Skeletal muscle tissue (tissue), 4 donors: Measurements from ENCODE around the gene CAAP1. TPM values are rescaled to one million over a fixed set of nuclear protein-coding genes. Genes with fewer than 3 reads are reported as not detected.
A peak's percentile ranks its signal among the peaks of the same experiment; 100 is the strongest.

Source experiments
- H3K27ac ChIP-seq: one replicate; pipeline ENCODE4 v1.7.0; 2013; ENCODE audit warnings: mild to moderate bottlenecking, low read depth, low read length, inconsistent platforms
- H3K27me3 ChIP-seq, 3 donors: one replicate each; pipeline ENCODE4 v1.7.0; 2013; ENCODE audit warnings: low read length in 3 of 3; ENCODE audit not compliant: control insufficient read depth in 3 of 3, insufficient read depth in 3 of 3
- H3K36me3 ChIP-seq, 3 donors: one replicate each; pipeline ENCODE4 v1.7.0; 2013; ENCODE audit warnings: low read length in 3 of 3; ENCODE audit not compliant: control insufficient read depth in 3 of 3, insufficient read depth in 3 of 3
- H3K4me1 ChIP-seq, 3 donors: one replicate each; pipeline ENCODE4 v1.7.0; 2013; ENCODE audit warnings: low read length in 3 of 3, mild to moderate bottlenecking in 3 of 3; ENCODE audit not compliant: control insufficient read depth in 3 of 3, insufficient read depth in 3 of 3
- H3K4me3 ChIP-seq, 3 donors: one replicate each; pipeline ENCODE4 v1.7.0; 2013; ENCODE audit warnings: low read length in 3 of 3
- H3K9ac ChIP-seq, 3 donors: one replicate each; pipeline ENCODE4 v1.7.0; 2013; ENCODE audit warnings: low read length in 3 of 3, mild to moderate bottlenecking in 3 of 3, moderate library complexity in 2 of 3, low read depth in 1 of 3
- H3K9me3 ChIP-seq, 3 donors: one replicate each; pipeline ENCODE4 v1.7.0; 2013; ENCODE audit warnings: low read length in 3 of 3; ENCODE audit not compliant: control insufficient read depth in 3 of 3
- total RNA-seq: library from RNA; depleted of rRNA; stranded (reverse); fragments of >200 nt; gene quantifications from one replicate; pipeline ENCODE4 v1.2.3, GENCODE V29; 2014
- donor health status: Osteomylitis.

The CAAP1 gene, protein sequence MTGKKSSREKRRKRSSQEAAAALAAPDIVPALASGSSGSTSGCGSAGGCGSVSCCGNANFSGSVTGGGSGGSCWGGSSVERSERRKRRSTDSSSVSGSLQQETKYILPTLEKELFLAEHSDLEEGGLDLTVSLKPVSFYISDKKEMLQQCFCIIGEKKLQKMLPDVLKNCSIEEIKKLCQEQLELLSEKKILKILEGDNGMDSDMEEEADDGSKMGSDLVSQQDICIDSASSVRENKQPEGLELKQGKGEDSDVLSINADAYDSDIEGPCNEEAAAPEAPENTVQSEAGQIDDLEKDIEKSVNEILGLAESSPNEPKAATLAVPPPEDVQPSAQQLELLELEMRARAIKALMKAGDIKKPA
- 12.5 TPM for total RNA-seq

- Histone ChIP-seq H3K4me3 (peak within 1 kb of the TSS; percentile 89 to 99 (median 98)), H3K27me3 (no peaks in the 10 kb centered on the region), H3K4me1 (peaks cover 8 to 20% (median 9%) of the 10 kb centered on the region in 3 donors), H3K9me3 (no peaks in the 10 kb centered on the region), H3K9ac (peak within 1 kb of the TSS; percentile 97 to 99 (median 98)), H3K27ac (peak within 1 kb of the TSS; percentile 99), H3K36me3 (no peaks in the 10 kb centered on the region)
Observed at GRCh38 chr9:26892251-26893029, at the start of gene CAAP1. TSS of gene CAAP1 (minus strand) at chr9:26892802. CDS start at chr9:26892715, 87 bp downstream.

DNA sequence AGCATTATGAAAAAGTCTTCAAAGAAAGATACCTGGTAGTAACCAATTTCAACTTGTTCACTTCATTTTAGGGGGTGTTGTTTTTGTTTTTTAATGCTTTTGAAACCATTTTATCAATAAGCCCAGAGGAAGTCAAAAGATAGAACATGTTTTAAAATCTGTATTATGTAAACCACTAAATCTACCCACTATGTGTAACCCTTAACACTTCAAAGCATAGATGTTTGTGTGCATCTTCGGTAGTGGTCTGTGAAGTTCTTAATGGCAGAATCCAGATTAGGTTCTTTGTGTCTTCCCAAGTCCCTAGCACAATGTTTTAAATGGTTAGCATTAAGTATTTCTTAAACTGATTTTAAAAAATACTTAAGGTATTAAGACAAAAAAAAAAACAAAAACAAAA is 48.2 kb upstream of the CAAP1 start:
- no peak overlapping the region for H3K9ac ChIP-seq
- H3K27ac ChIP-seq: no peak overlapping the region
- H3K36me3 ChIP-seq: no peaks in the 10 kb centered on the region
- H3K27me3 ChIP-seq: no peaks in the 10 kb centered on the region
- H3K4me3 ChIP-seq: no peak overlapping the region
- peaks cover 8 to 10% (median 8%) of the 10 kb centered on the region in 3 donors for H3K4me1 ChIP-seq
- peaks cover 0 to 2% (median 0%) of the 10 kb centered on the region in 3 donors for H3K9me3 ChIP-seq

- Histone ChIP-seq H3K27ac (no peak overlapping the region), H3K4me3 (no peak overlapping the region), H3K27me3 (no peaks in the 10 kb centered on the region), H3K9me3 (peaks cover 0 to 2% (median 0%) of the 10 kb centered on the region in 3 donors), H3K36me3 (no peaks in the 10 kb centered on the region), H3K9ac (no peak overlapping the region), H3K4me1 (peaks cover 3 to 5% (median 3%) of the 10 kb centered on the region in 3 donors)
Observed at GRCh38 chr9:26939955-26940711, 47.5 kb upstream of the CAAP1 start.

DNA sequence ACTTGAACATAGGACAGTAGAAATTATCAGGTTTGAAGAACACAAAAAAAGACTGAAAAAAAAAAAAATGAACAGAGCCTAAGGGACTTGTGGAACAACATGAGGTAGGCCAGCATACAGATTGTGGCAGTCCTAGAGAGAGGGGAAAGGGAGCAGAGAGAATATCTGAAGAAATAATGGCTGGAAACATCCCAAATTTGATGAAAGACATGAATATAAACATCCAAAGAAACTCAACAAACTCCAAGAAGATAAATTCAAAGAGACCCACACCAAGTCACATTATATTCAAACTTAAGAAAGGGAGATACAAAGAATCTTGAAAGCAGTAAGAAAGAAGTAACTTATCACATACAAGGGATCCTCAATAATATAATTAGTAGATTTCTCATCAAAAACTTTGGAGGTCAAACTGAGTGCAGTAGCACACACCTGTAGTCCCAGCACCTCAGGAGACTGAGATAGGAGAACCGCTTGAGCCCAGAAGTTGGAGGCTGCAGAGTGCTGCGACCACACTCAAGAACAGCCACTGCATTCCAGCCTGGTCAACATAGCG is 45.3 kb upstream of the CAAP1 start:
- Histone ChIP-seq H3K27me3 (no peaks in the 10 kb centered on the region), H3K4me3 (no peak overlapping the region), H3K36me3 (no peaks in the 10 kb centered on the region), H3K9me3 (peaks cover 0 to 2% (median 0%) of the 10 kb centered on the region in 3 donors), H3K27ac (no peak overlapping the region), H3K9ac (no peak overlapping the region), H3K4me1 (peaks cover 0 to 5% (median 3%) of the 10 kb centered on the region in 3 donors)

GRCh38 chr9:26935847-26936246 is 43.2 kb upstream of the CAAP1 start:
- Histone ChIP-seq H3K27me3 (no peaks in the 10 kb centered on the region), H3K27ac (no peak overlapping the region), H3K9ac (no peak overlapping the region), H3K4me3 (no peak overlapping the region), H3K9me3 (peaks cover 0 to 2% (median 0%) of the 10 kb centered on the region in 3 donors), H3K36me3 (no peaks in the 10 kb centered on the region), H3K4me1 (peaks cover 0 to 5% (median 3%) of the 10 kb centered on the region in 3 donors)

GRCh38 chr9:26928902-26929495 is 36.4 kb upstream of the CAAP1 start:
- no peak overlapping the region for H3K27ac ChIP-seq
- no peak overlapping the region for H3K9ac ChIP-seq
- H3K27me3 ChIP-seq: no peaks in the 10 kb centered on the region
- no peaks in the 10 kb centered on the region for H3K9me3 ChIP-seq
- peaks cover 16 to 37% (median 21%) of the 10 kb centered on the region in 3 donors for H3K36me3 ChIP-seq
- H3K4me1 ChIP-seq: no peaks in the 10 kb centered on the region
- H3K4me3 ChIP-seq: no peak overlapping the region

DNA sequence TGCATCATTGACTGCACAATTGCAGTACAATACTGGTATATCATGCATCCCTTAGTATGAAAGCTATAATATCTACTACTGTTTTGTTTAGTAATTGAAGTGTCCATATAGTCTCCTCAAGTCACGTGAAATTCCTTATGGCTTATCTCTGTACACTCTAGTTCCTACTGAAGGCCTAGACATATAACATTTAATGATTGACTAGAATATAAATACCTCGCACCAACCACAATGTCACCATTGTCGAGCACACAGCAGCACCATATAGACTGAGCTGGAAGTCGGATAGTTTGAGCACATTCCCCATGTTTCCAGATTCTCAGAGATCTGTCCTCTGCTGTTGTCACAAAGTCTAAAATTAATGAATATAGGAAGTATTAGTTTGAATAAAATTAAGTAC is 33.0 kb upstream of the CAAP1 start:
- Histone ChIP-seq H3K36me3 (peaks cover 25 to 64% (median 50%) of the 10 kb centered on the region in 3 donors), H3K9ac (no peak overlapping the region), H3K4me1 (no peaks in the 10 kb centered on the region), H3K27me3 (no peaks in the 10 kb centered on the region), H3K9me3 (no peaks in the 10 kb centered on the region), H3K27ac (no peak overlapping the region), H3K4me3 (no peak overlapping the region)

- Histone ChIP-seq H3K9ac (no peak overlapping the region), H3K36me3 (peaks cover 27 to 67% (median 65%) of the 10 kb centered on the region in 3 donors), H3K27me3 (no peaks in the 10 kb centered on the region), H3K4me3 (no peak overlapping the region), H3K9me3 (no peaks in the 10 kb centered on the region), H3K27ac (no peak overlapping the region), H3K4me1 (no peaks in the 10 kb centered on the region)
Observed at GRCh38 chr9:26919698-26920097, 27.1 kb upstream of the CAAP1 start.

DNA sequence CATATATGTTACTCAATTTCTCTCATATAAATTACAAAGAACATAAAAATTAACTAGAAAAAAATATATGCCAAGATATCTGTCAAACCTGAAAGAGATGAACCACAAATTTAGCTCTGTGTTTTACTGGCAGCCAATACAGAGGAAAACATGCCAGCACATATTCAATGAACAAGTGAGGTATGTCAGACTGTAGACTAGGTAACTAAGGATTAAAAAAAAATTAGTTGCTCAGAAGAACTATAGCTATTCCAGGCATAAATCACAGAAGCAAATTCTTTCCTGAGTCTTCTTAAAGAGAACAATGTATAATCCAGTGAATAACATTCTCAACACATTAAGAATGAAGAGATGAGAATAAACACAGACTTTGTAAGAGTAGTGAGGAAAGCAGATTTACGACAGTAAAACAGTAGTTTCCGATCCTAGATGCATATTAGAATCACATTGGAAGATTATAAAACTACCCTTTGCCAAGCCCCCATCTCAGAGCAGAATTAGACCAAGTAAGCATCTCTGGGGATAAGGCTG is 20.6 kb upstream of the CAAP1 start:
- H3K4me1 ChIP-seq: no peaks in the 10 kb centered on the region
- H3K4me3 ChIP-seq: no peak overlapping the region

More for the DNA sequence above, 20.6 kb upstream of the CAAP1 start:
- no peak overlapping the region for H3K27ac ChIP-seq
- peaks cover 7 to 27% (median 27%) of the 10 kb centered on the region in 3 donors for H3K36me3 ChIP-seq
- H3K9me3 ChIP-seq: no peaks in the 10 kb centered on the region
- H3K27me3 ChIP-seq: no peaks in the 10 kb centered on the region
- H3K9ac ChIP-seq: no peak overlapping the region
